Medulla oblongata (tissue), 1 donor: ENCODE results near the gene GRHL3.

Source experiments
- DNase-seq: peaks from one replicate; pipeline ENCODE4 v3.0.0-alpha.2; 2015; ENCODE audit errors: extremely low spot score

Gene GRHL3

GRCh38 chr1:24293392-24294227 lies 25.5 kb upstream of the GRHL3 start:
- DNase-seq = no peak

GRCh38 chr1:24294228-24294672 lies 24.9 kb upstream of the GRHL3 start:
- no peak for DNase-seq

DNA sequence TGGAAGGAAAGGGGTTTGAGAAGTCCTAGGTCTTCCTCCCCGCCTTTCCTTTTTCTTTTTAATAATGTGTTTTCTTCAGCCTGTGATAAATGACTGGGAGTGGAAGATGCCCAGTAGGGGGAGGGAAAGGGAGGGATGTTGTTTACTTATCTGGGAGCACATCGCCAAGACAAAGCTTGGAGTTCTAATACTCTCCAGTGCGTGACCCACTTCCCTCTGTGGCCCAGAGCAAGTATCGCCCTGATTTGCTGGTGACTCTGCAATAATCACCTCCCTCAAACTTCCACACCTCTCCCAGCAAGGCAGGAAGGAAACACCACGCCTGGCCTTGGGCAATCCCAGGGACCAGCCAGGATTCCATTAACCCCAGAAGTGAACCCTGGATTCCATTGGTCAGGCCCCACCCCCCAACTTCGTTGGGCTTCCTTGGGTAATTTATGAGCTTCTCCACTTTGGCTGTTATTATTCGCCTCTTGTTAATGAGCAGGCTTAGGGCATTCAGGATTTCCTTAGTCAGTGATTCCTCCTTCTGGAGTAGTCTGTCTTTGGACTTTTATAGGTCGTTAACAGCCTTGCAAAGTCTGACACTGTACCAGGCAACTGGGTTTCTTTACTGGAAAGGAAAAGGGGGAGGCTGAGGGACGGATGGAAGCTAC lies 24.3 kb upstream of the GRHL3 start:
- no peak for DNase-seq

DNA sequence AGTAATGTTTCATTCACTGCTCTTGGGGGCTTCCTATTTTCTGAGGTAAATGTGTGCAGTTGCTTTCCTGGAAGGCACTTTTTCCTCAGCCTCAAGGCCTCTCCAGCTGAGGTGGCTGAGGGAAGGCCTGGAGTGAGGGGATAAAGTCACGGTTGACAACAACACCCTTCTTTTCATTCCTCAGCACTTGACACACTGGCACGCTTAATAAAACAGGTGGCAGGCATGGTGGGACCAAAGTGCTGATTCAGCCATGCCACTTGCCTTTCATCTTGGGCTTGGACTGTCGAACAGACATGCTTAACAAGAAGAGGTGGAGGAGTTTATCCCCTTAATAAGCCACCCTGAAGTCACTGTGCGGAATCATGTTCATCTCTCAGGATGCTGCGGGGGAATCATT lies 23.6 kb upstream of the GRHL3 start:
- no peak for DNase-seq

GRCh38 chr1:24297187-24297851 lies 21.8 kb upstream of the GRHL3 start:
- DNase-seq = no peak

GRCh38 chr1:24297852-24298232 lies 21.3 kb upstream of the GRHL3 start:
- DNase-seq = no peak

DNA sequence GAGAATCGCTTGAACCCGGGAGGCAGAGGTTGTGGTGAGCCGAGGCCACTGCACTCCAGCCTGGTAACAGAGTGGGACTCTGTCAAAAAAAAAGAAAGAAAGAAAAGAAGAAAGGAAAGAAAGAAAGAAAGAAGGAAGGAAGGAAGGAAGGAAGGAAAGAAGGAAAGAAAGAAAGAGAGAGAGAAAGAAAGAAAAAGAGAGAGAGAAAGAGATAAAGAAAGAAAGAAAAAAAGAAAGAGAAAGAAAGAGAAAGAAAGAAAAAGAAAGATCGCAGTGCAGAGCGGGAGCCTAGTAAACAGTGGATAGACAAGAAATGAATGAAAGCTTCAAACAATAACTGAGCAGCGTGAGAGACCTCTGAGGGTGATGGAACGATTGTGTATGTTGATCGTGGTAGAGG lies 20.6 kb upstream of the GRHL3 start:
- DNase-seq = no peak

DNA sequence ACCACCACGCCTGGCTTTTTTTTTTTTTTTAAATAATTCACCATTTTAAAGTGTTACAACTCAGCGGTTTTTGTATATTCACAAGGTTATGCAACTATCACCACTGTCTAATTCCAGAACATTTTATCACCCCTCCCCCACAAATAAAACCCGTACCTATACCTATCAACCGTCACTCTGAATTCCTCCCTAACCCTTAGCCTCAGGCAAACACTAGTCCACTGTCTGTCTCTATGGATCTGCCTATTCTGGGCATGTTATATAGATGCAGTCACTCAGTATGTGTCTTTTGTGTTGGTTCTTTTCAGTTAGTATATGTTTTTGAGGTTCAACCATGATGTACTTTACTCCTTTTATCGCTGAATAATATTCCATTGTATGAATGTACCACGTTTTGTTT lies 19.3 kb upstream of the GRHL3 start:
- no peak for DNase-seq

- no peak for DNase-seq
These were observed 18.0 kb upstream of the GRHL3 start for GRCh38 chr1:24300971-24301784.

- DNase-seq = no peak
These were observed 17.4 kb upstream of the GRHL3 start for GRCh38 chr1:24301785-24302175.

- no peak for DNase-seq
These were observed 16.9 kb upstream of the GRHL3 start for GRCh38 chr1:24302209-24302611.

DNA sequence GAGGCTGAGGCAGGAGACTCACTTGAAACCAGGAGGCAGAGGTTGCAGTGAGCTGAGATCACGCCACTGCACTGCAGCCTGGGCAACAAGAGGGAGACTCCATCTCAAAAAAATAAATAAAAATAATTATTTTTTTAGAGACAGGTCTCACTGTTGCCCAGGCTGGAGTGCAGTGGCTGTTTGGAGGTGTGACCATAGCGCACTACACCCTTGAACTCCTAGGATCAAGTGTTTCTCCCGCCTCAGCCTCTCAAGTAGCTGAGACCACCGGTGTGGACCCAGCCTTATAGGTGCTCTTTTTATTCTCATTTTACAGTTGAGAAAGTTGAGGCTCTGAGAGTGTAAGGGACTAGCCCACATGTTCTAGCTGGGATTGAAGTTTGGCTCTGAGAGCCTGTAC lies 15.6 kb upstream of the GRHL3 start:
- DNase-seq = no peak

GRCh38 chr1:24304763-24305162 lies 14.4 kb upstream of the GRHL3 start:
- no peak for DNase-seq

DNA sequence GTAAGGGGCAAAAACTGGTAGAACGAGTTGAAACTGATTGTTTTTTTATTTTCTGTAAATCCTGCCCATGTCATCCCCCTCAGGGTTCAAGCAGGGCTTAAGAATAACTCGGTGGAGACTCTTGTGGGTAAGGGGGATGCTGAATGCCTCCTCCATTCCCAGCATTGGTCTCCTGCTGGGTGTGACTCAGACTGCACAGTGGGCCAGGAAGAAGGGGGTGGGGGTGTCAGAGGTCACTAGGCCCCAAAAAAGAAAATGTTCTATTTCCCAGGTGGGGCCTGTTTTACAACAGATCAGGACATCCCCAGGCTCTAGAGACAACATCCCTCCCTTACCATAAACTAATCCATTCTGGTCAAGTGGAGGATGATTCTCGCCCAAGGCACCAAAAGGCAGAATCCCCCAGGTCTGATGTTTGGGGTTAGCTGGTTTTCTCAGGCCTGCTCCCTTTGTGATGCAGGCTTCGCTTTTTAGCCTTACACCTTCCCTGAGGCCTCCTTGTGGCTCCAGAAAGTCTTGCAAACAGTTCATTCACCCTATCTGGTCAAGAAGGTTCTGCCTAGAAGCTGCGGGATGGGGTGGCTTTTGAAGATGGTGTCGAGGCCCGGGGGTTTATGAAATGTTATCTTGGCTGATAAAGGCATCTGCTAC lies 10.7 kb upstream of the GRHL3 start:
- DNase-seq = no peak

DNA sequence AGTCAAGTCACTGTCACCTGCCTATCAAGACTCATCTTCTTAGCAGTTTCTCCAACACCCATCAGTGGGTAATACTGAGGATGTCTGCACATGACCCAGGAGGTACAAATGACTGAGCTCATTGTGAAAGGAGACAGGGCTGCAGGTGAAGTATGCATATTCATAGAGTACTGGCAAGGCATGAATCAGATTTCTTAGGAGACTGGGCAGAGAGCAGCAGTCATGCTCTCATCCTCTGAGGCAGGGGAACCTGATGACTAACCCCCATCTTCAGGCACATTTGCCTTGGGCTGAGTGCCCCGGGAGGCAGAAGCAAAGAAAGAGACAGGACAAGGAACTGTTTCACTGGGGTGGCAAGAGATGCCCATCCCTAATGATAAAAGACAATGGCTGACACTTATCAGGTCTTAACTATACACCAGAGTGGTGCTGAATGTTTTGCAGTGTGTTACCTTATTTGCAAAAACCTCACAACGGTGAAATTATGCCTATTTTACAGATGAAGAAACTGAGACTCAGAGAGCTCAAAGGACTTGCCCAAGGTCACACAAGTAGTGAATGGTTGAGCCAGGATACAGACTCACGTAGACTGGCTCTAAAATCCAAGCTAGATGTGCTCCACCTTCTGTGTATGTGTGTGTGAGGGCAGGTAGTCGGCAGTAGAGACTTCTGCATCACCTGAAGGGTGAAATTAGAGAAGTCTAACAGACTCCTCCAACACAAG lies 9.2 kb upstream of the GRHL3 start:
- no peak for DNase-seq

GRCh38 chr1:24311234-24311633 lies 7.9 kb upstream of the GRHL3 start:
- no peak for DNase-seq

GRCh38 chr1:24311741-24312140 lies 7.4 kb upstream of the GRHL3 start:
- DNase-seq = peak; percentile 53

DNA sequence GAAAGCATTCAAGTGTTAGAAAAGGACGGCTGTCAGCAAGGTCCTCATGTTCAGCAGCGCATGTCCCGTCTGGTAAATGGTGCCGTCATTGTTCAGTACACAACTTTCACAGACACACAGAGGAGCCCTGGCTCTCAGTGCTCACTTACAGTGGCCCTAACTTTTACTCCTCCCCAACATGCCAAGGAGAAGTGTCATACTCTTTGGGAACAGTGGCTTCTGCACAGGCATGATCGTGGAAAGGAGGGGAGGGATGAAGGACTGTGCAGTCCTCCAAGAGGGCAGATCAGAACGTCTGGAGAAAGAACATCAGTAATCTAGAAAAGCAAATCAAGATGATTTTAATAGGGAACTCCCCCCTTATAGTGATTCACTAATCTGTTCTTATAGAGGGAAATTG lies 3.8 kb upstream of the GRHL3 start:
- DNase-seq = no peak

- DNase-seq = peak; percentile 51
These were observed 2.5 kb upstream of the GRHL3 start for GRCh38 chr1:24316645-24317044.

- DNase-seq = no peak
These were observed 2.1 kb upstream of the GRHL3 start for GRCh38 chr1:24317081-24317480.
